Measurements from ENCODE around the gene DPYD.
"Not testable (repeated sequence)": the region's sequence is repeated elsewhere in the genome, so short reads cannot be mapped to it uniquely, and the experiment has no call there.

The DPYD gene

GRCh38 chr1:97349794-97350193 is 571.0 kb downstream of the DPYD start:
- not testable (repeated sequence) for DNase-seq

GRCh38 chr1:97348599-97349265 is 572.1 kb downstream of the DPYD start:
- DNase-seq, result no peak

DNA sequence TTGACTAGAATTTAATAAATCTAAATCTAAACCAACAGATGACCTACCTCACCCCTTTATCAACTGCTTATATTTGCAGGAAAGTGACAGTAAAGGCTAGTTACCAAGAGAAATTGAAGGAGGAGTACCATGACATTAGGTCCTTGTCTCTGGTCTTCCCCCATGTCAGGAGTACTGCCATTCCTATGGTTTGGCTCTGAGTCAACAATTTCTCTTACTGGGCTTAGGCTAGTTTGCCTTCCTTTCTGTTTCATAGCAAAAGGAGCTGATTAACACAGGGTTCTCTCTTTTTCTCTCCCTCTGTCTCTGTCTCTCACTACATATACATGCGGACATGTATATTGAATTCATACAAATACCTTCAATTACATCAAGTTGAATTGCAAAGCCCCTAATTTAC is 579.9 kb downstream of the DPYD start:
- DNase-seq, result no peak

- DNase-seq, result no peak
Observed at GRCh38 chr1:97338347-97338746, 582.5 kb downstream of the DPYD start.

- DNase-seq, result no peak
Observed at GRCh38 chr1:97337250-97338030, 583.4 kb downstream of the DPYD start.

DNA sequence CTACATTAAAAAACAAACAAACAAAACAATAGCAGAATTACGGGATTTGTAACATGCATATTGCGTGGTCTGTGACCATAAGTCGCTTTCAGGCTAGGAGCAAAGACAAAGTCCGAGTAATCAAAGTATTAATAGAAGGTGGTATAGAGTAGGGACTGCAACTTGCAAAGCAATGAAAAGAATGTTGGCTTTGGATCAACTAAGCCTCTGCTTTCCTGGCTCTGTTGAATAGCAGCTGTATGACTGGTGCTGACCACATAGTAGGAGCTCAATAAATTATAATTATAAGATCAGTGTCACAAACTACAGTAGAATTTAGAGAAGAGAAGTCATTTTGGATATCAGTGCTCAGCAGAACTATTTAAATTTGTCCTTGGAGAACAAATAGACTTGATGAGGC is 586.4 kb downstream of the DPYD start:
- no peak for DNase-seq

DNA sequence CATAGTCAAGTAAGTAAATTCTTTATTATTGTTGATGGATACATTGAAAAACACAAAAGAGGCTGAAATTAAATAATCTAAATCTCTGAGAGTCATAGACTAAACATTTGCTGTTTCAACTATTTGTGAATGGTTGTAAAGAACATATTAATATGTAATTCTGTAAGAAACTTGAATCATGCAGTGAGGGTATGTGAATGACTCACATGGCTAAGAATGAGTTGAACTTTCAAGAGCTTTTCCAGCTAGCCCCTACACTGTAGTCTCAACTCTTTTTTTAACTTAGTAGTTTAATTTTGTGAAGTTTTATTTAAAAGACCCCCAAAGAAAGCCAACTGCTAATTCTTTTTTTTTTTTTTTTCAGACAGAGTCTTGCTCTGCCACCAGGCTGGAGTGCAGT is 588.1 kb downstream of the DPYD start:
- no peak for DNase-seq

DNA sequence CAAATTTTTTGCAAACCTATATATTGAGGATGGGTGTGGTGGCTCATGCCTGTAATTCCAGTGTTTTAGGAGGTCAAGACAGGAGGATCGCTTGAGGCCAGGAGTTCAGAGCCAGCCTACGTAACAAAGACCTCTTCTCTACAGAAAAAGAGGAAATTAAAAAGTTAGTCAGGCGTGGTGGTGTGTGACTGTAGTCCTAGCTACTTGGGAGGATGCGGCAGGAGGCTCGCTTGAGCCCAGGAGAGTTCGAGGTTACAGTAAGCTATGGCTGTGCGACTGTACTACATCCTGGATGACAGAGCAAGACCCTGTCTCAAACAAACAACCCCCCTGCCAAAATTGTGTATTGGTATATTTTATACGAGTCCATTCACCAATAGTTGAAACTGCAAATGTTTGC is 589.7 kb downstream of the DPYD start:
- no peak for DNase-seq

GRCh38 chr1:97314685-97315084 is 606.1 kb downstream of the DPYD start:
- DNase-seq, result no peak

- no peak for DNase-seq
Observed at GRCh38 chr1:97308131-97308530, 612.7 kb downstream of the DPYD start.

DNA sequence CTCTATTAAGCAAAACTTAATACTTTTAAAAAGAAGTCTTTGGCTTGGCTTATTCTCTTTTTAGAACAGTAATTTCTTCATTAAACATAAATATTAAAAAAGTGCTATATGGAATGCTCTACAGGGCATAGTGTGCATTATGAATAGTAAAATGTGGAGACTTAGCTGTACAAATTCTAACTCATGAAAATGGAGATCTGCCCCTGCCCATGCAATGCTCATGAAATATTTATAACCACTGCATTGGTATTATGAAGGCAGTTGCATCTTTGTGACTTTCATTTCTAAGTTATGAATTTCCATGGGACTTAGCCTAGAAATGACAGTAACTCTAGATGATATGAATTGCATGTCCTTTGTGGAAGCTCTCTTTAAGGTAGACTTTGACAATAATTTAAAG is 613.3 kb downstream of the DPYD start:
- DNase-seq, result no peak

- no peak for DNase-seq
Observed at GRCh38 chr1:97307151-97307550, 613.7 kb downstream of the DPYD start.

DNA sequence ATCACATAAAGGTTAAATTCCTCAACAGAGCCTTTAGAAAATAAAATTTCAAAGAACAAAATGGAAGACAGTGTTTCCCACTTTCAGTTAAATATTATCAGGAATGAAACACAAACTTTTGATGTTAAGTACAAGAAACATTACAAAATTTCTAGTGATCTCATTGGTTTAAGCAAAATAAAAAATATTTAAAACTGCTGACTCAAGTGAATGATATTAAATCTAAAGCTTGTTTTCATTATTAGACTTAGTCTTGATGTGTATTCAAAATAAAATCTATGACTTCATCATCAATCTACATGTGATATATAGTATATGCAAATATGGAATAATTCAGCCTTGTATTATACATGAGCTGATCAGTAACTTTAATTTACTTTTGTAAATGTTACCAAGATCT is 614.3 kb downstream of the DPYD start:
- no peak for DNase-seq

GRCh38 chr1:97304366-97304765 is 616.5 kb downstream of the DPYD start:
- DNase-seq, result no peak

- no peak for DNase-seq
Observed at GRCh38 chr1:97298966-97299365, 621.9 kb downstream of the DPYD start.

DNA sequence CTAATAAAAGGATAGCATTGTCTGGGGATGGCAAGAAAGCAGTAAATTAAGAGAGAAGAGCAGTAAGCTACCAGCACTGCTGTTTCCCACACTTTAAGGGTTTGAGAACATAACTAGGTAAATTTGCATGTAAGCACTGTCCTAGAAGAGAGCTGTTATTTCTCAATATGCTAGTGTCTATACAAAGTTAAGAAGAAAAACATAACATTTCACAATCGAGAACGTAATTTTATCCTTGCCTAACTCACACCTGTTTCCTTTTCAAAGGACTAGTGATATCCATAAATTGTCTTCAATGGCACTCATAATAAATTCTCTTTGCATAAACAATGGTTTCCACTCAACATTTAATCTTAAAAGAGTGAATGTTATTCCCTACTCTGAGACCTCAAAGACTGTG is 623.2 kb downstream of the DPYD start:
- no peak for DNase-seq

- no peak for DNase-seq
Observed at GRCh38 chr1:97281962-97282361, 638.9 kb downstream of the DPYD start.

DNA sequence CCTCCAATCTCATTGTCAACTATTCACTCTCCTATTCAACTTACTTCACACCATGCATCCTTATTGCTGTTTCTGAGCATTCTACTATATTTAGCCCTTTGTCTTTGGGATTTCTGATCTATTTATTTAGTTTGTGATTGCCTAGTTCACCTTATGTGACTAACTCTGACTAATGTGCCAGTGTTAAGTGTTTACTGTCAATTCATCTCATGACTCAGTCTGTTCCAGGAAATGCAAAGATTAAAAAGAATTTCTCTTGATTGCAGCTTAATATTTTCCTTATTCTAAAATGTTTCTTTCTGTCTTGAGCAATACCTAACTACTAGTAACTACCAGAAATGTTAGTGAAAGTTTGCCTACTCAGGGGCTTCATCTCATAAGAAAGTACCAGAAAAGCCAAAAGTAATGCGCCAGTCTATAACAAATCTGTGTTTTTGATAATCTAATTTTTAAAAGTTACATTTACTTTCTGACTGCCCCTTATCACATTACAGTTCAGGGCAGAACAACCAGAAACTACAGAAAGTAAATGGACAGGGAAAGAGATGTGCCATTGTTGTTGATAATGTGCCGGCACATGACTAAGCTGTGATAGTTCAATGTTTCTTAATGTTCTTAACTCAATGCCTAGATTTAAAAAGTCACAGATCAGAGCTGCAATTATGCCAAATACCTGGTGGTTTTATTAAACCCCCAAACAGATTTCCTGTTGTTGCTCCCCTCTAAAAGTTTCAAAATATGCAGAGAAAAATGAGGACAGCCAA is 642.8 kb downstream of the DPYD start:
- no peak for DNase-seq

DNA sequence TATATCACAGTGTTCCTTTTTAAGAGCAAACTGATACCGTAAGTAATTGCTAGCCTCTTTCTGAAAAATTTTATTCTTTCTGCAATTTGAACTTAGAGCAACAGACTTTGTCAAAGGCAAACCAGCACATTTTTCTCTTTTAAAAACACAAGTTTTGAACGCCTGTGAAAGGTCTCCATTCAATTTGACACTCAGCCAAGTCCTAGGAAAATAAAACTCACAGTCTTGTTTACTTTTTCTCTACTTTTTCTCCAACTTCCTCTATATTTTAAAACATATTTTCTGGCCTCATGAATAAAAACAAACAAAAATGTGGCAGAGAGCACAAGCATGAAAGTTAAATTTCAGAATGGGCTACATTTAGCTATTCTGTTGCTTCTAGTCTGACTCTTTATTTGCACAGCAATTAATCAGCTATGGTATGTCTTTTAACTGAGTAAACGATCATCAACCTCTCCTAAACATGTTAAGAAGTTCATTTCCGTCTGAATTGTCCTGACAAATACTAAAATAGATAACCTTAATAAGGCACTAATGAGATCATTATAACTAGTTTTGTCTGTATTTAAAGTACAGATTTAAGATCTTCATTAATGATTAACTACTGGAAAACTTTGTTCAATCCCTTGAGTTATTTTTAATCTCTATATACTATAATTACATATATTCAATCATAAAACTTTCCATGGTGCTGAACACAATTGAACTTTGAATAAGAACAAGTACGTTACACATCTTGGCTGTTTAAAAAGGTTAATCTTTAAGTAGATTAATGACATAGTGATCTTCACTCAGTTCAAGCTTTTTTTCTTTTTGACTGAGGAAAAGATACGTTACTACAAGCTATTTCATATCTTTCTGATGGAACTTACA is 648.7 kb downstream of the DPYD start:
- DNase-seq, result no peak

- DNase-seq, result no peak
Observed at GRCh38 chr1:97270508-97271307, 650.1 kb downstream of the DPYD start.

DNA sequence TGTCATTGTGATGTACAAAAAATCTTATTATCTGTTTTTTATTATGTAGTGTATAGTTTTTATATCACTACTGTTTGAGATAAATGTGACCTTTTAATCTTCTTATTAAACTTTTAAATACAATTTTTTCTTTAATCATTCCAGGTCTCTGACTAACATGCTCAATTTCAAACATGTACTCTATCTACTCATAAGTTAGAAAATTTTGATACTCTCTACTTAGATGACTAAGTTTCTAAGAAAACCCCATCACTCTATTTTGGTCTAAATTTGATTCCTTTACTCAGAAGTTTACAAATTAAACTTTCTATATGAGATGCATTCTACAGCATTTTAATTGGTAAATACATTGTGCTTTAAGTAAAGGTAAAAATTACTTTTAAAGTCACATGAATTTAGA is 655.2 kb downstream of the DPYD start:
- no peak for DNase-seq

DNA sequence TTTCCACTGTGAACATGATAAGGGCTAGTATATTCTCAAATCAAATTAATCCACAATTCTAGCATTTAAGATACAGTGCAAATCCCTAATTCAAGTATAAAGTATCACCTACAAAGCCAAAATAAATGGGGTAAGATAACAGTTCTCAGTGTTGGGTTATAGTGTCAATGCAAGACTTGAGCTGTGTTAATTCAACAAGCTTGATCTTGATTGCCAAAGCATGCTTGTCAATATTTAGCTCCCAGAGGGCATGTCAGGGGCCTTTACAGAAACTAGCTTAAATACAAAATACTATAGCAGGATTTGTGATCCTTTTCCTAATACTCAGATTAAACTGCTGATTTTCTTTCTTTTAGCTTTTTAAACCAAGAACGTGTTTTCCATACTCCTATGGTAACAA is 658.0 kb downstream of the DPYD start:
- no peak for DNase-seq
